Measurements from ENCODE around the gene NPLOC4.

NPLOC4 gene

DNA sequence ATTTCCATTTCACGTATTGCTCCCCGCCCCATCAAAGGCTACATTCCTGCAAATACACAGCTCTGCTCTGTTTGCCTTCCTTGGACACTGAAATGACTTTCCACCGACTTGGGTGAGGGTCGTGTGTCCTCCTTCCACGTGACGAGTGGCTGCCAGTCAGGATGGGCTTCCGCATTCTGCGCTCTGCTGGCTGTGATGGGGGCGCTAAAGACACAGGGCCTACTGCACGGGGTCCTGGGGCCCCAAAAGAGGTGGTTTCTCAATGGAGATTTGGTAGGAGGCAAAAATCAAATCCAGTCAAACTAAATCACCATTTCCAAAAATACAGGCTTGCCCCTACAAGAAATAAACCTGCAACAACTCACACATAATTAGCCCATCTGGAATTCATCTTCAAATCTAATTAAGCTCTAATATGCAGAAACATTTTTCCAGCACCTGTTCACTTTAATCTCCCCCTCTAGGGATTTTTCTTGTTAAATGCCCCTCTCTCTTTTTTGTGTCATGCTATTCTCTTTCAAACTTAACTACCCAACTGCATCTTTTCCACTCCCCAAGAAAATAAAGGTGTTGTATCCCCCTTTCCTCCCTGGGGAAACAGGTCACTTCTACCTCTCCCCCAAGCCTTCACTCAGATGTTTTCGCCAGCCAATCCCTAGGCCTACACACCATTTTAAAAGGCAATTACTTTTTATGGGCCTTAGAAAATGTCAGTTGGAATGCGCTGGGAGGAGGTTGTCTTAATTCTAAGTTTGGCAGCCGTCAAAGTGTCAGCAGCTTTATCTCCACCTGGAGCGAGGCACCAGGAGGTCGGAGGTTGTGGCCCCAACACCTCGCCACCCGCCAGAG lies 62.9 kb downstream of the NPLOC4 start:
- H3K36me3 ChIP-seq (ENCODE audit: insufficient read depth, low read length): peaks cover 92% of the 10 kb centered on the region
- no peak for TF ChIP-seq EZH2 (IDR thresholded peaks at IDR 0.05; ENCODE audit: borderline replicate concordance, low read depth, low read length, severe bottlenecking)
- TF ChIP-seq, protein P1, sequence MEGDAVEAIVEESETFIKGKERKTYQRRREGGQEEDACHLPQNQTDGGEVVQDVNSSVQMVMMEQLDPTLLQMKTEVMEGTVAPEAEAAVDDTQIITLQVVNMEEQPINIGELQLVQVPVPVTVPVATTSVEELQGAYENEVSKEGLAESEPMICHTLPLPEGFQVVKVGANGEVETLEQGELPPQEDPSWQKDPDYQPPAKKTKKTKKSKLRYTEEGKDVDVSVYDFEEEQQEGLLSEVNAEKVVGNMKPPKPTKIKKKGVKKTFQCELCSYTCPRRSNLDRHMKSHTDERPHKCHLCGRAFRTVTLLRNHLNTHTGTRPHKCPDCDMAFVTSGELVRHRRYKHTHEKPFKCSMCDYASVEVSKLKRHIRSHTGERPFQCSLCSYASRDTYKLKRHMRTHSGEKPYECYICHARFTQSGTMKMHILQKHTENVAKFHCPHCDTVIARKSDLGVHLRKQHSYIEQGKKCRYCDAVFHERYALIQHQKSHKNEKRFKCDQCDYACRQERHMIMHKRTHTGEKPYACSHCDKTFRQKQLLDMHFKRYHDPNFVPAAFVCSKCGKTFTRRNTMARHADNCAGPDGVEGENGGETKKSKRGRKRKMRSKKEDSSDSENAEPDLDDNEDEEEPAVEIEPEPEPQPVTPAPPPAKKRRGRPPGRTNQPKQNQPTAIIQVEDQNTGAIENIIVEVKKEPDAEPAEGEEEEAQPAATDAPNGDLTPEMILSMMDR (IDR thresholded peaks at IDR 0.05; ENCODE audit: borderline replicate concordance, extremely low read depth, low read length, poor library complexity, severe bottlenecking): no peak

DNA sequence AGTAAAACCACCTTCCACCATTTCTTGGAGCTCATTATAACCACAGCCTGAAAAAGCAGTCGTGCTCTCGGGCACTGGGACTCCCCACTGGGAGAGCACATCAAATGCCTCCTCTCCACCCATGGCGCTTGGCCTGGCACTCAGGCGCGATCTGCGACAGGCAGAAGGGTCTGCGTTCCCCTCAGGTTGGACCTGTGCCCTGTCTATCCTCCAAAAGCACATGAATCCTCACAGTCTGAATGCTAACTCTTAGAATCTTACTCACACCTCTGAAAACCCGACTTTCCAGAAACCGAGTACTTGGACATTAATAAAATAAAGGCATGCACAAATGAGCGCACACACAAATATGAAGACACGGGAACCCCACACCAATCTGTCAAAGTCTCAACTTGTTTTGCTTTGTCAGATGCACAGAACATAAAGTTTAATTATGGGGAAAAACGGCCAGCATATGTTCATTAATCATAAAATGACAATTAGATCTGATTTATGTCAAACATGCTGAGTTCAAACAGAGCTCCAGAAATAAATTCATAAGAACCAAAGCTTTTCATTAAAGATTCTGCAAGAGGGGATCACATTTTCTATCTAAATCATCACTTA lies 64.2 kb downstream of the NPLOC4 start:
- H3K4me1 ChIP-seq (ENCODE audit: insufficient read depth, low read length): no peaks in the 10 kb centered on the region
- no peak overlapping the region for H3K9ac ChIP-seq (ENCODE audit: low read depth, low read length)
- peaks cover 30% of the 10 kb centered on the region for H4K20me1 ChIP-seq (ENCODE audit: insufficient read depth, low read length)
- no peak overlapping the region for H3K4me3 ChIP-seq (ENCODE audit: low read depth in 1 of 2, low read length in 2 of 2)
- no peak overlapping the region for H3K4me2 ChIP-seq (ENCODE audit: insufficient read depth, low read length)
- H3K36me3 ChIP-seq (ENCODE audit: insufficient read depth, low read length): peaks cover 93% of the 10 kb centered on the region
- H3K27me3 ChIP-seq (ENCODE audit: insufficient read depth, low read length, poor library complexity): no peaks in the 10 kb centered on the region
- no peak overlapping the region for H2AFZ ChIP-seq (ENCODE audit: low read depth, low read length)
- H3K9me3 ChIP-seq (ENCODE audit: insufficient read depth, low read length, severe bottlenecking): no peaks in the 10 kb centered on the region
- no peak for DNase-seq
- TF ChIP-seq, protein P1 (IDR thresholded peaks at IDR 0.05; ENCODE audit: borderline replicate concordance, extremely low read depth, low read length, poor library complexity, severe bottlenecking): no peak
- no peak for TF ChIP-seq EZH2 (IDR thresholded peaks at IDR 0.05; ENCODE audit: borderline replicate concordance, low read depth, low read length, severe bottlenecking)
- ATAC-seq (ENCODE audit: insufficient read depth, low read depth): no peak
- peaks cover 11% of the 10 kb centered on the region for H3K79me2 ChIP-seq (ENCODE audit: insufficient read depth, low read length)
- H3K27ac ChIP-seq (ENCODE audit: low read length): no peak overlapping the region

More for the DNA sequence above, 62.9 kb downstream of the NPLOC4 start:
- Histone ChIP-seq H3K79me2 (ENCODE audit: insufficient read depth, low read length) (peaks cover 16% of the 10 kb centered on the region), H3K27ac (ENCODE audit: low read length) (no peak overlapping the region), H3K27me3 (ENCODE audit: insufficient read depth, low read length, poor library complexity) (no peaks in the 10 kb centered on the region), H3K4me2 (ENCODE audit: insufficient read depth, low read length) (no peak overlapping the region), H3K9me3 (ENCODE audit: insufficient read depth, low read length, severe bottlenecking) (no peaks in the 10 kb centered on the region), H3K9ac (ENCODE audit: low read depth, low read length) (no peak overlapping the region), H2AFZ (ENCODE audit: low read depth, low read length) (no peak overlapping the region), H3K4me1 (ENCODE audit: insufficient read depth, low read length) (no peaks in the 10 kb centered on the region), H4K20me1 (ENCODE audit: insufficient read depth, low read length) (peaks cover 26% of the 10 kb centered on the region), H3K4me3 (ENCODE audit: low read depth in 1 of 2, low read length in 2 of 2) (no peak overlapping the region)
- no peak for DNase-seq
- no peak for ATAC-seq (ENCODE audit: insufficient read depth, low read depth)

DNA sequence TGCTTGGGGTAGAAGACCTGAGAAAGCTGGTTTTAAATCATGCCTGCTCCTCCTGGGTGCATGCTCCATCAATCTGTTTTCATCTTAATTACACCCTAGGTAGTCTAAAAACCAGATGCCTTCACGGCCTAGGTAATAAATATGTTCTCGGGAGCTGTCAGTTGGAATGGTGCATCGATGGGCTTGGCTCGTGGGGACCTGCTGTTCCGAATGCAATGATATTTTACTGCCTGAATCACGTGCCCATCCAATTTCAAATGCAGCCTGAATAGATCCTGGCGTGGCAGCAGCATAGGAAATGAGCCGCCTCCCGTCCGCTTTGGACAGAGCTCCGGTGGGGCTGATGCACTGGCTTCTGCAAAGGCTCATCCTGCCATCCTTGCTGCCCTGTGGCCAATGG lies 65.9 kb downstream of the NPLOC4 start:
- H3K9ac ChIP-seq (ENCODE audit: low read depth, low read length): no peak overlapping the region
- H3K4me1 ChIP-seq (ENCODE audit: insufficient read depth, low read length): no peaks in the 10 kb centered on the region
- peaks cover 25% of the 10 kb centered on the region for H4K20me1 ChIP-seq (ENCODE audit: insufficient read depth, low read length)
- H3K36me3 ChIP-seq (ENCODE audit: insufficient read depth, low read length): peaks cover 93% of the 10 kb centered on the region
- H3K4me2 ChIP-seq (ENCODE audit: insufficient read depth, low read length): no peak overlapping the region
- ATAC-seq (ENCODE audit: insufficient read depth, low read depth): no peak
- H3K4me3 ChIP-seq (ENCODE audit: low read depth in 1 of 2, low read length in 2 of 2): no peak overlapping the region
- TF ChIP-seq, protein P1 (IDR thresholded peaks at IDR 0.05; ENCODE audit: borderline replicate concordance, extremely low read depth, low read length, poor library complexity, severe bottlenecking): no peak
- no peak for DNase-seq
- no peak overlapping the region for H3K27ac ChIP-seq (ENCODE audit: low read length)
- H3K27me3 ChIP-seq (ENCODE audit: insufficient read depth, low read length, poor library complexity): no peaks in the 10 kb centered on the region
- no peak overlapping the region for H2AFZ ChIP-seq (ENCODE audit: low read depth, low read length)
- H3K9me3 ChIP-seq (ENCODE audit: insufficient read depth, low read length, severe bottlenecking): no peaks in the 10 kb centered on the region
- peaks cover 6% of the 10 kb centered on the region for H3K79me2 ChIP-seq (ENCODE audit: insufficient read depth, low read length)

Data from DND-41 (cell line).